Measurements from ENCODE around the gene MNX1.

The MNX1 gene

DNA sequence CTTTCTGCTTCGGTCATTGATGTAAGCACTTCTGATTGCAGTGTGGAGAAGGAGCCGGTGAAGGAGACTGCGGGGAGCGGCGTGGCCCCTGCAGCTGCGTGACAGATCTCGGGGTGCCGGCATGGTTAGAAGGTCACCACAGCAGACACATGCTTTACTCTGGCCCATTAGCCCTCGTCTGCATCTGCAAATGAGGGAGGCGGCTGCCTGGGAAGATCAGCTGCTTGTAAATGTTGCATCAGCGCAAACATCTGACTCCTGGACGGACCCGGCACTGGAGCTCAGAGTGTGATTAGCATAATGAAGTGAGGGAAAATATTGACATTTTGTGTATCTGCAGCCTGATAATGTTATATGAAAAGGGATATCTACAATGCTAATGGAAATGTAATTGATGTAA is 30.5 kb upstream of the MNX1 start:
- H3K36me3 Mint-ChIP-seq (ENCODE audit: low read depth) = no peaks in the 10 kb centered on the region
- no peaks in the 10 kb centered on the region for H3K4me1 Mint-ChIP-seq
- H3K4me3 Mint-ChIP-seq = no peak overlapping the region
- H3K27ac Mint-ChIP-seq = no peak overlapping the region
- H3K9me3 Mint-ChIP-seq = no peaks in the 10 kb centered on the region
- peaks cover 12% of the 10 kb centered on the region for H3K27me3 Mint-ChIP-seq
- ATAC-seq (no peak), DNase-seq (no peak)

DNA sequence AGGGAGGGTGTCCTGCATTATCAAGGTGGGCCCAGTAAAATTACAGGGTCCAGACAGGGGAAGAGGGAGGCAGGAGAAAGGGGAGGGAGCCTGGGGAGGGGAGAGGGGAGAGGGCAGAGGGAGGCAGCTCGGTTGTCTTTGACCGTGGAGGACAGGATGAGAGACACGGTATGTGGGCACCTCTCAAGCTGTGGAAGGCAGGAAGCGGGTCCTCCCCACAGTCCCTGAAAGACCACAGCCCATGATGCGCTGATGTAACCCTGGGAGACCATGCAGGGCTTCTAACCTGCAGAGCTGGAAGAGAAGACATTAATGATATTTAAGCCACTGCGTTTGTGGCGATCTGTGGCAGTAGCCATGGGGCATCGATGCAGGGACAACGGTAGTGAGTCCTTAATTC is 27.2 kb upstream of the MNX1 start:
- DNase-seq (no peak), ATAC-seq (no peak)
- Mint-ChIP-seq H3K9me3 (no peaks in the 10 kb centered on the region), H3K4me1 (no peaks in the 10 kb centered on the region), H3K4me3 (no peak overlapping the region), H3K27me3 (peaks cover 21% of the 10 kb centered on the region), H3K36me3 (ENCODE audit: low read depth) (no peaks in the 10 kb centered on the region), H3K27ac (no peak overlapping the region)

DNA sequence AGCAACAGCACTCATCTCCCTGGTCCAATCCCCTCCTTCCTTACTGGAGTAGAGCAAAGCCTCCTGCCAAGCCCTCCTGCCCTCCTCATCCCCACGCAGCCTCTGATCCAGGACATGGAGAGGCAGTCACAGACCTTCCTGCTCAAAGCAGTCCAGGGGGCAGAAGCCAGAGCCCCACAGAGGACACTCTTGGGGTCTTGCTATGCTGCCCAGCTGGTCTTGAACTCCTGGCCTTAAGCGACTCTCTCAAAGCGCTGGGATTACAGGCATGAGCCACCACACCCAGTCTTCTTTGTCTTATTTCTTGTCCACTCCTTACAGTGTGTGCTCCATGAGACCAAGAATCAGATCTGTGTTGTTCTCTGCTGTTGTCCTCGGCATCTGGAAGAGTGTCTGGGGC is 26.6 kb upstream of the MNX1 start:
- no peak for ATAC-seq
- H3K4me3 Mint-ChIP-seq = no peak overlapping the region
- H3K36me3 Mint-ChIP-seq (ENCODE audit: low read depth) = no peaks in the 10 kb centered on the region
- H3K27me3 Mint-ChIP-seq = peaks cover 23% of the 10 kb centered on the region
- H3K27ac Mint-ChIP-seq = no peak overlapping the region
- H3K9me3 Mint-ChIP-seq = no peaks in the 10 kb centered on the region
- H3K4me1 Mint-ChIP-seq = no peaks in the 10 kb centered on the region
- DNase-seq = no peak

- Mint-ChIP-seq H3K27ac (no peak overlapping the region), H3K4me1 (no peaks in the 10 kb centered on the region), H3K9me3 (no peaks in the 10 kb centered on the region), H3K36me3 (ENCODE audit: low read depth) (no peaks in the 10 kb centered on the region), H3K4me3 (no peak overlapping the region), H3K27me3 (peaks cover 29% of the 10 kb centered on the region)
- ATAC-seq (no peak), DNase-seq (no peak)
These were observed 25.5 kb upstream of the MNX1 start for GRCh38 chr7:157035979-157036378.

- Mint-ChIP-seq H3K9me3 (no peaks in the 10 kb centered on the region), H3K36me3 (ENCODE audit: low read depth) (no peaks in the 10 kb centered on the region), H3K4me3 (no peak overlapping the region), H3K27me3 (peaks cover 27% of the 10 kb centered on the region), H3K4me1 (no peaks in the 10 kb centered on the region), H3K27ac (no peak overlapping the region)
- DNase-seq = no peak
- ATAC-seq = no peak
These were observed 24.8 kb upstream of the MNX1 start for GRCh38 chr7:157035302-157035701.

- Mint-ChIP-seq H3K27ac (no peak overlapping the region), H3K9me3 (no peaks in the 10 kb centered on the region), H3K27me3 (peaks cover 35% of the 10 kb centered on the region), H3K4me3 (no peak overlapping the region), H3K4me1 (no peaks in the 10 kb centered on the region), H3K36me3 (ENCODE audit: low read depth) (no peaks in the 10 kb centered on the region)
- peak; percentile 28 for ATAC-seq
- DNase-seq = no peak
These were observed 23.3 kb upstream of the MNX1 start for GRCh38 chr7:157033483-157034473.

DNA sequence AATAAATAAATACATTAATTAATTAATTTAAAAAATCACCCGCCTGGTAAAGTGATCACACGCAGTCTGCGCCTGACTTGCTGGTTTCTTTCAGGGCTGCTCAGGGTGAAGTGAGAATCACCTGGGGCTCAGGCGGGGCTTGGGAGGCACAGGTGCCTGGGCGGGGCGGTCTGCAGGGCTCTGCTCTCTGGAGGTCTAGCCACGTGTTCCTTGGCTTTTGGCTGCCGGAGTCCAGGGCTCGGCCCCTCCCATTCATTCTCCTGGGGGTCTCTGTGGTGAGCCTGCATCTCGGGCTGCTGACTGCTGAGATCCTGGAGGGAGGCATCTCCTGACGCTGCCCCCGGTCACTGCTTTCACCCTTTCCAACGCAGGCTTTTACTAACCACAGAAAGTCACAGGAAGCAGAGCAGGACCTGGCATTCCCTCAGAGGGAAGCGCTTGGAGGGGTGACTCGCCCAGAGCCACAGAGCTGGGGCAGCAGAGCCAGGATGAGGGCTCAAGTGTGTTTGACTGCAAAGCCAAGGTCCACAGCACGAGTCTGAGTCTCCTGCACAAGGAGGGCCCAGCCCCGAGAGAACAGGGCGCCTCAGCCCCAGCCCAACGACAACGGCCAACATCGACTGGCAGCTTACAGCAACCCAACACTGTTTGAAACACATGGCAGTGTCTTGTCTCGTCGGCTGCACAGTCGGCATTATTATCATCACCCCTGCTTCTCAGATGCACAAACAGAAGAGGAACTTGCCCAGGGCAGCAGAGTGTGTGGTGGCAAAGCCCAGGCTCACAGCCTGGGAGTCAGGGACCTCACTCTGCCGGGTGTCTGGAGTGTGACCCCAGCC is 22.4 kb upstream of the MNX1 start:
- H3K4me3 Mint-ChIP-seq = no peak overlapping the region
- no peaks in the 10 kb centered on the region for H3K9me3 Mint-ChIP-seq
- ATAC-seq = no peak
- no peak overlapping the region for H3K27ac Mint-ChIP-seq
- DNase-seq = no peak
- H3K36me3 Mint-ChIP-seq (ENCODE audit: low read depth) = no peaks in the 10 kb centered on the region
- H3K27me3 Mint-ChIP-seq = peaks cover 41% of the 10 kb centered on the region
- no peaks in the 10 kb centered on the region for H3K4me1 Mint-ChIP-seq

DNA sequence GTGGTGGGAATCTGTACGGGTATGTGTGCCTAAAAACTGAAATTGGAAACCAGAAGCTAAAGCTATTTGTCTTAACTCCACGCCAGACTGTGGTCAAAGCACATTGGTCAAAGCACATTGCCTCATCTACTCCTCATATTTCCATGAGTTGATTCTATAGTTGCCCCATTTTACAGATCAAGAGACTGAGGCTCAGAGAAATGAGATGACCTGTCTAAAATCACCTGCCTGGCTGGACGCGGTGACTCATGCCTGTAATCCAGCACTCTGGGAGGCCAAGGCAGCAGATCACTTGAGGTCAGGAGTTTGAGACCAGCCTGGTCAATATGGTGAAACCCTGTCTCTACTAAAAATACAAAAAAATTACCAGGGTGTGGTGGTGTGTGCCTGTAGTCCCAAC is 21.7 kb upstream of the MNX1 start:
- no peaks in the 10 kb centered on the region for H3K9me3 Mint-ChIP-seq
- H3K36me3 Mint-ChIP-seq (ENCODE audit: low read depth) = no peaks in the 10 kb centered on the region
- no peaks in the 10 kb centered on the region for H3K4me1 Mint-ChIP-seq
- DNase-seq (no peak), ATAC-seq (no peak)
- H3K27me3 Mint-ChIP-seq = peaks cover 45% of the 10 kb centered on the region
- H3K4me3 Mint-ChIP-seq = no peak overlapping the region
- H3K27ac Mint-ChIP-seq = no peak overlapping the region

DNA sequence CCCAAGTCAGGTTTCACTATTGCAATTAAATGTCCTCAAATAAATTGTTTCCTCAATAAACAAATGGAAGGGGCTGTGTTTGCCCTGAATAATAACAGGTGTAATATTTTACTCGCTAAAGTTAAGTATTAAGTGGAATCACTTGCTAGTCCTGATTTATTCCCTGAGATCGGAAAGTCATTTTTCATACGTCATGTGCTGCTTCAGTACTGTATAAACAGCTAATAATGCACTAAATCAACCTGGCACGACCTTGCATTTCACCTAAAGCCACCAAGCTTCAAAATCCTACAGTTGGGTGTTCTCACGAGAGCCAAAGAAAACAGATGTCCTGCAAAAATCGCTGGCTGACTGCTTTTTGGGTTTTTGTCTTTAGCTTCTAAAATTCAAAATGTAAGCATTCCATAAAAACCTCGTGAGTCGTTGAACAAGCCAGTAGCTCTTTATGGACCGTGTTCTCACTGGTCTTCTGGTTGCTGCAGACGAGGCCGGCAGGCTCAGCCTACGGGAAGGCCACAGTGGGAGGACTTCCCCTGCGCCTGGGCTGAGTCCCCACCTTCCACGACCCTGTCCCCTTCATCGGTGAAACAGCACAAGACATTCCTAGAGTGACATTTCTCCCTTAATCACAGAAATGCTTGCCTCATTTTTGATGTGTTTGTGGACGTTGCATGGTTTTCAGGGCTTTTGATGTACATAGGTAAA is 17.9 kb upstream of the MNX1 start:
- Mint-ChIP-seq H3K9me3 (no peaks in the 10 kb centered on the region), H3K27me3 (peaks cover 61% of the 10 kb centered on the region), H3K4me3 (no peak overlapping the region), H3K36me3 (ENCODE audit: low read depth) (no peaks in the 10 kb centered on the region), H3K4me1 (no peaks in the 10 kb centered on the region), H3K27ac (no peak overlapping the region)
- DNase-seq (no peak), ATAC-seq (no peak)

DNA sequence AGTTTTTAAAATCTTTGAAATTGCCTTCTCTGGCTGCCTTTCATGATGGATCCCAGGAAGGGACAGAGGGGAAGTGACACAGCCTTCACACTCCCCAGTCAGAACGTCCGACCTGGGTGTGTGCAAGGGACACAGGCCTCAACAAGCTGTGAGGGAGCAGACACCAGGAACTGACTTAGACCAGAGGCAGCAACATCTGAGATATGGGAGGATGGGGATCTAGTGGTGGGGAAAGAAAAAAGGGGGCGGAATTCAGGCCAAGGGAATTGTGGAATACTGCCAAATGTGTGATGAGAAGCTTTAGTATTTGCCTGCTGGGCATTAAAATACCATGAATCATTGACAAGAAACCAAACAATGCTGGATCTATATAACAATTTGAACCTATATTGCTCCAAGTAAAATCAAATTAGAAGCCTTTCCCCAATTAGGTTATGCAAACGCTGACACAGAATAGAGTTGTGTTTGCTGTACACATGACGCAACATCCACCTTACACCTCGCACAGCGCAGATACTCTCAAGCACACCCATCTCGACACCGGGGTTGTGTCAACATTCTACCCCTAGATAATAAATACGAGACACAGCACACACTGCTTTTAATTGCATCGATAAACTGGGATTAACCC is 17.2 kb upstream of the MNX1 start:
- Mint-ChIP-seq H3K36me3 (ENCODE audit: low read depth) (no peaks in the 10 kb centered on the region), H3K4me3 (no peak overlapping the region), H3K4me1 (no peaks in the 10 kb centered on the region), H3K27ac (no peak overlapping the region), H3K9me3 (no peaks in the 10 kb centered on the region), H3K27me3 (peaks cover 67% of the 10 kb centered on the region)
- ATAC-seq (no peak), DNase-seq (no peak)

GRCh38 chr7:157024716-157025115 is 14.3 kb upstream of the MNX1 start:
- H3K27me3 Mint-ChIP-seq = peaks cover 75% of the 10 kb centered on the region
- H3K27ac Mint-ChIP-seq = no peak overlapping the region
- no peaks in the 10 kb centered on the region for H3K36me3 Mint-ChIP-seq (ENCODE audit: low read depth)
- no peak for DNase-seq
- no peak overlapping the region for H3K4me3 Mint-ChIP-seq
- H3K4me1 Mint-ChIP-seq = no peaks in the 10 kb centered on the region
- ATAC-seq = no peak
- no peaks in the 10 kb centered on the region for H3K9me3 Mint-ChIP-seq

- Mint-ChIP-seq H3K27me3 (peaks cover 76% of the 10 kb centered on the region), H3K27ac (no peak overlapping the region), H3K4me3 (no peak overlapping the region), H3K36me3 (ENCODE audit: low read depth) (no peaks in the 10 kb centered on the region), H3K9me3 (no peaks in the 10 kb centered on the region), H3K4me1 (peaks cover 6% of the 10 kb centered on the region)
- ATAC-seq = no peak
- no peak for DNase-seq
These were observed 13.1 kb upstream of the MNX1 start for GRCh38 chr7:157023589-157023905.

DNA sequence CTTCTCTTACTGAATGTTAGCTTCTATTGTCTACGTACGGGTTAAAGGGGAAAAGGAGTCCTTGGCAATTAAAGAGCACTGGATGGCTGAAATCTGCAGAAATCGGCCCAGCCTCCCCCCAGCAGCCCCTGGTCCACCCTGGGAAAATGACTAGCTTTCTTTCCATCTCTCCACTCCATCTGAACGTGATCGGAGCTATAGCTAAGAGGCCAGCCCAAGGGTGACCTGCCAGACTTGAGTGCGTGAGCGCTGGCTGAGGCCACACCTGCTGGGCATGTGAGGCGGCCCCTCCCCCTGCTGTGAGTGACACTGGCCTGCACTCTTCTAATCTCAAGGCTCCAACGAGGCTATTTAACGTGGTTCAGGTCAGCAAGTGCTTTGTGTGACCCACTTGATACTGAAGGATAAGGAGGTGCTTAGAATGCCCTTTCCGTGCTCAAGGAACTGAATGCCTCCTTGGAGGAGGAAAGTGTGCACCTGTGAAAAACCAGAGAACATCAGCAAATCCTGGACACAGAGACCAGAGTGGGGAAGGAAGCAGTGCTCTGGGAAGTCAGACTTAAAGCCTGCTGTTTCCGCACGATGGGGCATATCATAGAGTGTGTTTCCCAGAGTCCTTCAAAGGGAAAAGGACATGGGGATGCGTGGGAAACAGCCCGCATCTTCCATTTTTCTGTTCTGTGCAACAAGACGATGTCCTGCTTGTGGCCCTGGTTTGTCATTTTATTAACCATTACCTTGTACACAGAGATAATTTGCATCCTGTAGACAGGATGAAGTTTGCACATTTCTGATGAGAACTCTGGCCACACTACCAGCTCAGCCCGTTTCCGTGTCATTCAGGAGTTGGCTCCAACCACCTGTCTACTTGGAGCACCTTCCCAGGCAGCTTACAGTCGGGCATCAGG is 12.5 kb upstream of the MNX1 start:
- Mint-ChIP-seq H3K27ac (no peak overlapping the region), H3K27me3 (peaks cover 74% of the 10 kb centered on the region)

More for the DNA sequence above, 12.5 kb upstream of the MNX1 start:
- no peaks in the 10 kb centered on the region for H3K36me3 Mint-ChIP-seq (ENCODE audit: low read depth)
- no peak for DNase-seq
- peaks cover 8% of the 10 kb centered on the region for H3K4me1 Mint-ChIP-seq
- no peak overlapping the region for H3K4me3 Mint-ChIP-seq
- no peak for ATAC-seq
- no peaks in the 10 kb centered on the region for H3K9me3 Mint-ChIP-seq
